NCI-H526 (cell line): Measurements from ENCODE around the gene CYP2W1.
"Not testable (repeated sequence)": the region's sequence is repeated elsewhere in the genome, so short reads cannot be mapped to it uniquely, and the experiment has no call there.

Source experiments
- DNase-seq, 2 experiments: peaks; one replicate each; lab custom pipeline; 2025; lab: John Stamatoyannopoulos, UW

CYP2W1 gene

DNA sequence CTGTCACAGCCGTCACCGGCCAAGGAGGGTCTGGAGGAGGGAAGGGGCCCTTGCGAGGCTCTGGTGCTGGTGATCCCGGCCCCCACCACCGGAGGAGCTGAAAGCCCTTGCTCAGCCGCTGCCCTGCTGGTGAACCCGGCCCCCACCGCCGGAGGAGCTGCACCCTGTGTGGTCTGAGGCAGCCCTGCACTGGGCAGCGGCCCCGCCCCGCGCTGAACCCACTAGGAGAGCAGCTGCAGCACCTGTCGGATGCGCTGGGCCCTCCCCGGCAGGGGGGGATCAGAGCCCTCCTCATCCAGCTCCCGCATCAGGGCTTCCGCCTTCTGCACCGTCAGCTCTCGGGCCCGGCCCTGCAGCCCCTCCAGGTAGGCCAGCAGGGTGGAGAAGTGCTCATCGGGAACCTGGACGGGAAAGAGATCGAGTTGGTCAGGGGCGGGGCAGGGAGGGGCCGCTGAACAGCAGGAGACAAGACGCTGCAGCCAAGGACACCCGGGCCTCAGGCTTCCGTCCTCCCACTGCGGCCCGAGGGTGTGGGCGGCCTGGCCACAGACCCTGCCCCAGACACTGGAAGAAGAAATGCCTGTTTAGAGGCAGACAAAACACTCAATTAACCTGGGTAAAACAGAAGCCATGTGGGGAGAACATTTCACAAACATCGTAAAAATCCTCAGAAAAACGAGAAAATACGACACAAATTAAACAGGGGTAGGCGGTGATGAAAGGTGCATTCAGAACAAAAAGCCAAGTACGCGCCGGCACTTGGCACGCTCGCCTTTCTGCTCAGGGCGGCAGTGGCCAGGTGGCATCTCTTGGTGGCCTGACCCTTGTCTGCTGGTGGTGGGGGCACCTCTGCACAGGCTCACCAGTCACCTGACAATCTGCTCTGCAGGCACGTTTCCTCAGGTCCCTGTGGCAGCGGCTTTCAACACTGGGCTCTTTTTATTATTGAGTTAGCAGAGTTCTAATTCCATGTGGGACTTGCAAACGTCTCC, 14.7 kb downstream of the CYP2W1 start:
- DNase-seq: no peak

DNA sequence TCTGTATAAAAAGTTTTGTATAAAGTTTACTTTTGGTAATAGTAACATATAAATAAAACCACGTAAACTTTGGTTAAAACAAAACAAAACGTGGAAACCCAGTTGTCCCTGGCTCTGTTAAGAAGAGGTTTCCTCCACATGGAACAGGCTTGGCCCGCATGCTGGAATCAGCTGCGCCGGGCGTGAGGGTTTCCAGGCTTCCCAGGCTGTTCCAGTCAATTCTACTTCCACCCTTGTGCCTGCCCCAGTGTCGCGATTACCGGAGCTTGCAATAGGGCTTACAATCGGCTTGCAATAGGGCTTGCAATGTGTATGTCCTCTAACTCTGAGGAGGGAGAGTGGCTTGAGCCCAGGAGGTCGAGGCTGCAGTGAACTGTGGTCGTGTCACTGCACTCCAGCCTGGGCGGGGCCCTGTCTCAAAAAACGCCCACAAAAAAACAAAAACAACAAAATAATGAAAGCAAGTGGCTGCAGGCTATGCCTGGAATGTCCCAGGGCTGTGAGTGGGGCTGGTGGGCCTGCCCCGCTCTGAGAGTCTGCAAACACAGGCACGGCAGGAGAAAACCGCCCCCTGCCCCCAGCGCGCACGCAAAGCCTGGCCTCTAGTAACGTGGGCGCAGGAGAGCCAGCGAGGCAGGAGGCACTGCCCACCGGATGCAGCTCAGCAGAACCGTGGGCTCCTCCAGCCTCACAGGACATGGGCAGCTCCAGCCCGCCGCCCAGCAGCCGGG, 16.3 kb downstream of the CYP2W1 start:
- DNase-seq: no peak

DNA sequence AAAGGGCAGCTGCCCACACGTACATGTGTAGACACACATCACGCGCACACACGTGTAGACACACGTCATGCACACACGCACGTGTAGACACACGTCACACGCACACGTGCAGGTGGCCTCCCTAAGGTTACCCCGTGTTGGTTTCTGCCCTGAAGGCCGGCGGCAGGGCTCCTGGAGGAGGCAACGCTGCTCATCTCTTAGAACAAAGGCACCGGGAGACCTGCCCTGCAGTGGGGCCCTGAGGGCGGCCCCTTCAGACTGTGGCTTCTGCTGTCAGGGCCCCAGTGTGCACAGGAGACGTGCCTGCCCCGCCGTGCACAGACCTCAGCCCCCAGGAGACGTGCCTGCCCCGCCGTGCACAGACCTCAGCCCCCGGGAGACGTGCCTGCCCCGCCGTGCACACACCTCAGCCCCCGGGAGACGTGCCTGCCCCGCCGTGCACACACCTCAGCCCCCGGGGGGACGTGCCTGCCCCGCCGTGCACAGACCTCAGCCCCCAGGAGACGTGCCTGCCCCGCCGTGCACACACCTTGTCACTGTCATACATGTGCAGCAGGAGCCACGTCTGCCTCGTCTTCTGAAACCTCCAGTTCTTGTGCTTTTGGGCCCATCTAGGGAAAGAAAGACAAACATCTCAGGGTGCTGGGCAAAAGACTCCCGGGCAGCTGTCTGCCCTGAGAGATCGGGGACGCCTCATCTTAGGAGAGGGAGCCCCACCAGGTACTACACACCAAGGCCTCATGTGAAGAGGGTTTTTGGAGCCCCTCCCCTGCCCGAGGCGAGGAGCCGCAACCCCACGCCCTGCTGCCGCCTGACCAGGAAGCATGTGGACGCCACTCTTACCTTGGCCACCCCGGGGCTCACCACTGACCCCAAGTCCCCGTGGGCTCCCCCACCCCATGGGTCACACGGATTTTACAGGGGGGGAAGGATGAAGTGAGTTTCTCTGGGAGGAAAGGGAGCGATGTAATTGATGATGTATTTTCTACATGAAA, 17.3 kb downstream of the CYP2W1 start:
- DNase-seq: no peak

DNA sequence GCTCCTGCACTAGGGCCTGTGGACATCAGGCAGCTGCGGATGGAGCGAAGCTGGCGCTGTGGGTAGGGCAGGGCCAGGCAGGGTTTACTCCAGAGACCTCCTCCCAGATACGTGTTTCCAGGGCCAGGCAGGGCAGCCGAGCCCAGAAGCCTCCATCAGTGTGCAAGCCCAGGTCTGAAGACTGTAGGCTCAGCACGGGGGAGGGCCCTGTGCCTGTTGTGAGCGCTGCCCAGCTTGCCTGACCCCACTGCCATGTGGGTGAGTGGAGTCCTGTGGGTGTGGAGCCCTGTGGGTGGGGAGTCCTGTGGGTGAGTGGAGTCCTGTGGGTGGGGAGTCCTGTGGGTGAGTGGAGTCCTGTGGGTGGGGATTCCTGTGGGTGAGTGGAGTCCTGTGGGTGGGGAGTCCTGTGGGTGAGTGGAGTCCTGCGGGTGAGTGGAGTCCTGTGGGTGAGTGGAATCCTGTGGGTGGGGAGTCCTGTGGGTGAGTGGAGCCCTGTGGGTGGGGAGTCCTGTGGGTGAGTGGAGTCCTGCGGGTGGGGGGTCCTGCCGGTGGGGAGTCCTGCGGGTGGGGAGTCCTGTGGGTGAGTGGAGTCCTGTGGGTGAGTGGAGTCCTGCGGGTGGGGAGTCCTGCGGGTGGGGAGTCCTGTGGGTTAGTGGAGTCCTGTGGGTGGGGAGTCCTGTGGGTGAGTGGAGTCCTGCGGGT, 18.2 kb downstream of the CYP2W1 start:
- DNase-seq: not testable (repeated sequence)

DNA sequence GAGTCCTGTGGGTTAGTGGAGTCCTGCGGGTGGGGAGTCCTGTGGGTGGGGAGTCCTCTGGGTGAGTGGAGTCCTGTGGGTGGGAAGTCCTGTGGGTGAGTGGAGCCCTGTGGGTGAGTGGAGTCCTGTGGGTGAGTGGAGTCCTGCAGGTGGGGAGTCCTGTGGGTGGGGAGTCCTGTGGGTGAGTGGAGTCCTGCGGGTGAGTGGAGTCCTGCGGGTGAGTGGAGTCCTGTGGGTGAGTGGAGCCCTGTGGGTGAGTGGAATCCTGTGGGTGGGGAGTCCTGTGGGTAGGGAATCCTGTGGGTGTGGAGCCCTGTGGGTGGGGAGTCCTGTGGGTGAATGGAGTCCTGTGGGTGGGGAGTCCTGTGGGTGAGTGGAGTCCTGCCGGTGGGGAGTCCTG, 19.0 kb downstream of the CYP2W1 start:
- not testable (repeated sequence) for DNase-seq

DNA sequence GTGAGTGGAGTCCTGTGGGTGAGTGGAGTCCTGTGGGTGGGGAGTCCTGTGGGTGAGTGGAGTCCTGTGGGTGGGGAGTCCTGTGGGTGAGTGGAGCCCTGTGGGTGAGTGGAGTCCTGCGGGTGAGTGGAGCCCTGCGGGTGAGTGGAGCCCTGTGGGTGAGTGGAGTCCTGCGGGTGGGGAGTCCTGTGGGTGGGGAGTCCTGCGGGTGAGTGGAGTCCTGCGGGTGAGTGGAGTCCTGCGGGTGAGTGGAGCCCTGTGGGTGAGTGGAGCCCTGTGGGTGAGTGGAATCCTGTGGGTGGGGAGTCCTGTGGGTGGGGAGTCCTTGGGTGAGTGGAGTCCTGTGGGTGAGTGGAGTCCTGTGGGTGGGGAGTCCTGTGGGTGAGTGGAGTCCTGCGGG, 19.5 kb downstream of the CYP2W1 start:
- not testable (repeated sequence) for DNase-seq

DNA sequence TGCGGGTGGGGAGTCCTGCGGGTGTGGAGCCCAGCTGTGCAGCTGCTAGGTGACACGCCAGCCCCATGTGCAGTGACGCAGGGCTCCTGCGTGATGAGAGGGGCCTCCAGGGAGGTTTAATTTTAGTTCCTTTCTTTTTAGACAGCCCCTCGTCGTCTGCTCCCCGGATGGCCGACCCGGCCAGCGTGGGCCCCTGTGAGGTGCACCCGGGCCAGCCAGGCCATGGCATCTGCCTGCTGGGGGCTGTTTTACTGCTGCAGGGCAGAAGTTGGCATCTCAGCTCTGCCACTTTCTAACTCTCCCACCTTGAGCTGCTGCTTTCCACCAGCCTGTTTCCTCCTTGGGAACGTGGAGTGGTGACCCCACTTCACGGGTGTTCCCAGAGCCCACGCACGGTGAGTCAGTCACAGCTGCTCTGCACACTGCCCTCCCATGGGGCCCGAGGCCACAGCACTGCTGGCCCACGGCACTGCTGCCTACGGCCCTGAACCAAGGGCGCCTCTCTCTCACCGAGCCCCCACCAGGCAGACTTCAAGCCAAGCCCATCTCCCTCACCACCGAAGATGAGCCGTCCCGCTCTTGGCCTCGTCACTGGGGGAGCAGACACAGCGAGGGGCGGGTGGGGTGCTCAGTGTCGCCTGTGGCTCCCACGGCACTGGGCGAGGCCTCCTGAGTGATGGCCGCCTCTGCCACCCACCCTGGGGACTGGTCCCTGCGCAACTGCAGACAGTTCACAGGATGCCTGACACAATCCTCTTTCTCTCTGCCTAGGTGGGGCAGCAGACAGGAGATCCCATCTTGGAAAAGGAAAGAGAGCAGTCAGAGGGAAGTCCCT, 21.3 kb downstream of the CYP2W1 start:
- no peak for DNase-seq

DNA sequence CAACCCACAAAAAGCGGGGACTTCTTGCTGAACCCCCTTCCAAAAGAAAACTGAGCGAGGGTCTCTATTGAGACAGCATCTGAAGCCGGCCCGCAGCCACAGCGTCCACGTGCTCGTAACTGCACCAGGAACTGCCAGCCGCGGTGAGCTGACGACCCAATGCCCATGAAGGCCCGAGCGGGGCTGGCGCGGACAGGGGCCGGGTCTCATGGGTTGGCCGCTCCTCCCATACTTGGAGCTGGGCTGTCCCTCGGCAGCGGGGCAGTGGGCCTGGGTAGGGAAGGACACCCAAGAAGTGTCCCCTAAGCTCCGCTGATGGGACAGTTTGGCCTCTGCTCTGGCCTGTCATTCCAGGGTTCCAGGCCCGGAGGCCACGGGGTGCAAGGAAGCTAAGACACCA, 22.3 kb downstream of the CYP2W1 start:
- no peak for DNase-seq

DNA sequence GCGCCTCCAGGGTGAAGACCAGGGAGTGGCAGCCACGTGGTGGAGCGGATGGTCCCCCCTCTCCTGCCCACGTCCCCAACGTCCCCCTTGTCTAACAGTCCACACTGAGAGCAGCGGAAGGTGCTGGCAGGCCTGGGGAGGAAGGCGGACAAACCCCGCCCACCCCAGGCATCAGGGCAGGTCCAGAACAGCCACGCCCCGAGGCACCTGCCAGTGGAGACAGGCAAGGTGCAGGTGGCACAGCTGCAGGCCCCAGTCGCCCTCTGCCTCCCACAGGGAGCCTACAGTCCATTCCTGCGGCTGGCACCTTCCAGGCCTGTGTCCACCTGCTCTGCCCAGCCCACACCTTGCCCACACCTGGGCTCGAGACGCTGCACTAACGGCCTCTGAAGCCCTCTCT, 24.9 kb downstream of the CYP2W1 start:
- peak in 1 of 2 experiments; percentile 31 for DNase-seq

DNA sequence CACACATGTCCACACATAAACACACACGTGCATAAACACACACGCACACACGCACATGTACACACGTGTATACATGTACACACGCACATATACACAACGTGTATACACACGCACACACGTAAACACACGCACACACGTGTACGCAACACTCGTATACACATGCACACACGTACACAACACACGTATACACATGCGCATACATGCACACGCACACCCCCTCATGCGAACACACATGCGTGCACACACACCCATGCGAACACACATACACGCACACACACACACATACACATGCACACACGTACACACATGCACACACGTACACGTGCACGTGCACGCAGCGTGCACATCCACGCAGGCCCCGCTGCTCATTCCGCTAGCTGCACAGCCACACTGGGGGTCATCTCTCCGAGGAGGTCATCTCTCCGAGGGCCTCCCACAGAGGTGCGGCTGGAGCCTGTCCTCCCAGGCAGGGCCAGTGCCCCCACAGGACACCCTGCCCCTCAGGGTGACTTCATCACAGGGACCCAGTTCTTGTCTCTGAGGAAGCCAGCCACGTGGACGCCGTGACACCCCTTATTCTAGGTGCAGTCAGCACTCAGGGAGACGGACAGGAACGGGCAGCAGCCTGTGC, 25.9 kb downstream of the CYP2W1 start:
- DNase-seq: no peak

DNA sequence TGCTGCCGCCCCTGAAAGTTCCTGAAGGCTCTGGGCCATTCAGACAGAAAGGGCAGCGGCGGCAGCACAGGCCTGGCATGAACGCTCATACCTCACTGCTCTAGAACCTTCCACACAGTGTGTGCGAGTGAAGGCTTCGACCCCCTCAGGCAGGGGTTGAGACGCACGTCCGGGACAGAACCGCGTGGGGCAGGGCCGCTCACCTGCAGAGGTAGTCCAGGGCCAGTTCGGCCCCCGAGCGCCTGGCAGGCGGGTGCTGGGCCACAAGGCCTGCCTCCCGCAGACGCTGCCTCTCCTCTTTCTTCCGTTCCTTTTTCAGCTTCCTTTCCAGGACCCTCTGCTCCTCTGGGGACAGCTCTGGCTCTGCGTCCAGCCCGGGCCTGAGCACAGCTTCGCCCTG, 26.8 kb downstream of the CYP2W1 start:
- DNase-seq: no peak

DNA sequence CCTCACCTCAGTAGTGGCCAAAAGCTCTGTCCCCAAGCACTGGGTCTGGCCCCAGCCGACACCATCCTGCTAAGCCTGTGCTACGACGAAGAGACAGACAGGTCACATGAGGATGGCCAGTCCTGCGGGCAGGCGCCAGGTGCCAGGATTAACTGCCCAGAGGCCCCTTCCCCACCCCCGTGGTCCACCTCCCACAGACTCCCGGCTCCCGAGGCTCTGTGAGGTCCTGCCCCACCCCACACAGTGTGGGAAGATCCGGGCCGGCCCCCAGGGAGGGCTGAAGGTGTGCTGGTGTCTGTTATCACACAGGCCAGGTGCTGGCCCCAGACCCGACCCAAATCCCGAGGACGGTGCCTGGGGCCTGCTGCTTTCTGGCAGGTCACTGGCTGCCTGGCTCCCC, 27.2 kb downstream of the CYP2W1 start:
- no peak for DNase-seq

DNA sequence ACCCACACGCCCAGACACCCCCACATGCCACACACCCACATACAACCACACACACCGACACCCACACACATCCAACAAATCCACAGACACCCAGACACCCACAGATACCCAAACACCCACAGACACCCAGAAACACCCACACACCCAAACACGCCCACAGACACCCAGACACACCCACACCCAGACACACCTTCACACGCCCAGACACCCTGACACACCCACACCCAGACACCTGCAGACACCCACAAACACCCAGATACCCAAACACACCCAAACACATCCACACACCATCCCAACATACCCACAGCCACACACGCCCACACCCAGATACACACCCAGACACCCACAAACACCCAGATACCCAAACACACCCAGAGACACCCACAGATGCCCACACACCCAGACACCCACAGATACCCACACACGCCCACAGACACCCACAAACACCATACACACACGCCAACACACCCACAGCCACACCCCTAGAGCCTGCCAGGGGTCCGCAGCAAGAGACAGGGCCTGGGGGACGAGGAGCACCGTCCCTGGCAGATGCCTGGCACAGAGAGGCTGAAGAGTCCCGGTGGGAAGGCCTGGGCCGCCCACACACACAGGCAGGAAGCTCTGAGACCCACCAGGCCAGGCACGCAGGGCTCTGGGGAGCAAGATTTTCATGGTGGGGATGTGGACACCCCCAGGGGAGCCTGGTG, 28.5 kb downstream of the CYP2W1 start:
- no peak for DNase-seq

DNA sequence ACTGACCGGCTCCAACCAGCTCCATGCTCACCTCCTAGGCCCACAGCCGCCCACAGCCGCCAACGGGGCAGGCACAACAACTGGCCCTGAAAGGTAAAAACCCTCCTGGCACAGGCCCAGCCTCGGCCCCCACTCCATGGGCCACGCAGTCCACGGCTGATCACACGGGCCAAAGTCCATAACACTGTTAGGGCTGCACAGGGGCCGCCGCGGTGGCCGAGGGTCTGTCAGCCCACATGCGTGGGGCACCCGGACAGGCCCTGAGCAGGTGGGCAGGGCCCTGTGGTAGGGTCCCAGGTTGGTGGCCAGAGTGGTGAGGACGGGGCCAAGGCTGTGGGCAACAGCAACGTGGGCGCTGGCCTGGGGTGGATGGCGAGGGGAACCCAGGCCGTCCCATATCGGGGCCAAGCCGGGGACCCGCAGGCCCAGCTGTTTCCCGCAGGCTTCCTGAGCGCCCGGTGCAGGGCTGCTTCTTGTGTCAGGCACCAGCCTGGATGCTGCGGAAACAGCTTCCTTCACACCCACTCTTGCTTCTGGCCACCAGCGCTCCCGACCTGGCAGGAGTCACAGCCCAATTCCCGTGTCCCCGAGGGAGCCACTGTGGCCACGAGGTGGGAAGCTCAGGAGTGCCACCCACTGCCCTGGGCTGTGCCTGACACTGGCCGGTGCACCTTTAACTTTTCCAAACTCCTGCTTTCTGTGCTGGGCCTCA, 29.2 kb downstream of the CYP2W1 start:
- no peak for DNase-seq

DNA sequence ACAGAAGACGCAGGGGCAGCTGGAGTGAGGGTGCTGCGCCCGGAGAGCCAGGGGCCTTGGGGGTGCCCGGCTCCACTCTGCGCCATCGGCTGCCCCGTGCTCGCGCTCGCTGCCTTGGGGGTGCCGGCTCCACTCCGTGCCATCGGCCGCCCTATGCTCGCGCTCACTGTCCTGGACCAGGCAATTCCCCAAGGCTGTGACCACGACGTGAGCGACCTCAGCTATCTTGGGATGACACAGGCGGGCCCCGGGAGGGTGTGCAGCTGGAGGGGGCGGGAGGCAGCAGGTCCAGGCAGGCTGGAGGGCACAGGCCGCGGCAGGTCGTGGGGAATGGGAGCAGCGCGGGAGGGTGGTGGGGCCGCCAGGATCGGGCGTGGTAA, 29.7 kb downstream of the CYP2W1 start:
- no peak for DNase-seq

DNA sequence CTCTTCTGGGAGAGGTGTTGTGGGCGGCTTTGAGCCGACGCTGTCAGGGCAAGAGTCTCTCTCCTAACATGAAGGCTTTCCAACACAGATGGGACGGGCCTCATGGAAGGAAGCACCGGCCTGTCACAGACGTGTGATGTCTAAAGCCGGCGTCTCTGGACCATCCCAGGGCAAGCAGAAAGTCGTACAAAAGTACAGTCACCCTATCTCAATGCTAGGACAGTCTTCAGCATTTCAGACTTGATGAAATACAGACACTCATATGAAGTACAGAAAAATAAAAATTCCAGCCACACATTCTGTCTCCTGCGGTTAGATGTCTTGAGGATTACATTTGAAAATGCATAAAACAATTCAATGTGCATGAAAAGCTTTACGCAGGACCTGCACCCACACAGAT, 30.6 kb downstream of the CYP2W1 start:
- no peak for DNase-seq

DNA sequence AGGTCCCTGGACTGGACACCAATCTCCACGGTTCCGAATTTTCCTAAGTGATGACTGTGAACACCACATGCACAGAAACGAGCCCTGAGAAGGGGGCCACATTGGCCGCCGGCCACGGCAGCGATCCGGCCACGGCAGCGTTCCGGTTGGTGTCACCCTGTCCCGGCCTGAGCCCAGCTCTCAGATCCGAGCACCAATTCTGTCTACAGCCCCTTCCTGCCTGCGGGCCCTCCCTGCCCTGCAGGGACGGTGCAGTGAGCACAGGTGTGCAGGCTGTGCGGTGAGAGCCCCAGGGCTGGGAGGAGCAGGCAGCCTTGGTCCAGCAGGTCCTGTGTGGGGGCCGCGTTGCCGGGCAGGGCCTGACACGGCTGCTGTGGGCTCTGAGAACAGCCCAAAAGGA, 31.7 kb downstream of the CYP2W1 start:
- no peak for DNase-seq
